ENCODE results near the gene CYRIA.

DNA sequence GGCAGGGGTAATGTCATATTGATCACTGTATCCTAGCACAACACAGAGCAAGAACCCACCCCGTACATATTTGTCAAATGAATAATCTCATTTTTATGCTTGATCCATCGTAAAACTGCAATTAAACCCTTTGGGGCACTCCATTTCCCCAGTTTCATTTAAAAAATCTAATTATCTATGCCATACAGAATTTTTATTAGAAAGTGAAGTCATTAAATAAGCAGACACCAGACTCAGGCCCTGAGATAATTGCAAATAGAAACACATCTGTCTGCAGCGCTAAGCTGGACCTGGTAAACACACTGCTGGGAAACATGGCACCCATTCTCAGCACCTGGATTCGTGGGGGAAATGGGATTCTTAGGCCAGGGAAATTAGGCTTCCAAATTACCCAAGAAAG lies 5.1 kb downstream of the CYRIA start:
- no peak for TF ChIP-seq GATA2 (IDR thresholded peaks at IDR 0.05; ENCODE audit: low read depth, low read length)
- no peak for TF ChIP-seq GATA3 (IDR thresholded peaks at IDR 0.05; ENCODE audit: low read depth, low read length)

All from SH-SY5Y (cell line).